Measurements from ENCODE around the gene PTGER1. TPM values are rescaled to one million over a fixed set of nuclear protein-coding genes. Genes with fewer than 3 reads are reported as not detected.
"Not testable (repeated sequence)": the region's sequence is repeated elsewhere in the genome, so short reads cannot be mapped to it uniquely, and the experiment has no call there.

Gene PTGER1
- total and polyA plus RNA-seq, 2 donors, result 1.6 to 4.1 TPM

- Histone ChIP-seq H3K36me3 (ENCODE audit: insufficient read depth) (no peaks in the 10 kb centered on the region), H3K4me1 (ENCODE audit: insufficient read depth) (peaks cover 5% of the 10 kb centered on the region), H3K4me3 (ENCODE audit: low read depth, low read length) (peak overlapping the region; percentile 19), H3K27ac (ENCODE audit: low read depth) (no peak overlapping the region)
- no peak for DNase-seq (ENCODE audit: extremely low spot score)
- WGBS, result 42% methylated on average over 12 of the region's 12 CpGs
Measured at GRCh38 chr19:14474827-14475226, 327 bp downstream of the PTGER1 start.

GRCh38 chr19:14473978-14474578 lies 1.1 kb downstream of the PTGER1 start:
- 45% methylated on average over 53 of the region's 53 CpGs for WGBS
- DNase-seq (ENCODE audit: extremely low spot score), result no peak
- H3K27ac ChIP-seq (ENCODE audit: low read depth), result no peak overlapping the region
- H3K36me3 ChIP-seq (ENCODE audit: insufficient read depth), result no peaks in the 10 kb centered on the region
- peak overlapping the region; percentile 6 for H3K4me3 ChIP-seq (ENCODE audit: low read depth, low read length)
- peaks cover 5% of the 10 kb centered on the region for H3K4me1 ChIP-seq (ENCODE audit: insufficient read depth)

GRCh38 chr19:14473073-14473977 lies 1.8 kb downstream of the PTGER1 start:
- Histone ChIP-seq H3K27ac (ENCODE audit: low read depth) (no peak overlapping the region), H3K4me1 (ENCODE audit: insufficient read depth) (peaks cover 5% of the 10 kb centered on the region), H3K36me3 (ENCODE audit: insufficient read depth) (no peaks in the 10 kb centered on the region), H3K4me3 (ENCODE audit: low read depth, low read length) (peak overlapping the region; percentile 6)
- no peak for DNase-seq (ENCODE audit: extremely low spot score)
- 35% methylated on average over 97 of the region's 97 CpGs for WGBS

GRCh38 chr19:14472202-14472938 lies 2.8 kb downstream of the PTGER1 start:
- peaks cover 2% of the 10 kb centered on the region for H3K36me3 ChIP-seq (ENCODE audit: insufficient read depth)
- DNase-seq (ENCODE audit: extremely low spot score), result no peak
- no peak overlapping the region for H3K27ac ChIP-seq (ENCODE audit: low read depth)
- no peak overlapping the region for H3K4me3 ChIP-seq (ENCODE audit: low read depth, low read length)
- 9% methylated on average over 66 of the region's 66 CpGs for WGBS
- H3K4me1 ChIP-seq (ENCODE audit: insufficient read depth), result peaks cover 5% of the 10 kb centered on the region

- DNase-seq (ENCODE audit: extremely low spot score), result no peak
- no peak overlapping the region for H3K27ac ChIP-seq (ENCODE audit: low read depth)
- 77% methylated on average over 46 of the region's 46 CpGs for WGBS
- no peak overlapping the region for H3K4me3 ChIP-seq (ENCODE audit: low read depth, low read length)
- H3K4me1 ChIP-seq (ENCODE audit: insufficient read depth), result peaks cover 5% of the 10 kb centered on the region
- peaks cover 2% of the 10 kb centered on the region for H3K36me3 ChIP-seq (ENCODE audit: insufficient read depth)
Measured at GRCh38 chr19:14471436-14472187, 3.5 kb downstream of the PTGER1 start.

GRCh38 chr19:14470031-14470876 lies 4.9 kb downstream of the PTGER1 start:
- WGBS, result 83% methylated on average over 32 of the region's 32 CpGs
- Histone ChIP-seq H3K4me1 (ENCODE audit: insufficient read depth) (peaks cover 4% of the 10 kb centered on the region), H3K27ac (ENCODE audit: low read depth) (no peak overlapping the region), H3K4me3 (ENCODE audit: low read depth, low read length) (no peak overlapping the region), H3K36me3 (ENCODE audit: insufficient read depth) (peaks cover 2% of the 10 kb centered on the region)
- DNase-seq (ENCODE audit: extremely low spot score), result no peak

- WGBS, result 76% methylated on average over 9 of the region's 9 CpGs
- Histone ChIP-seq H3K4me3 (ENCODE audit: low read depth, low read length) (no peak overlapping the region), H3K4me1 (ENCODE audit: insufficient read depth) (no peaks in the 10 kb centered on the region), H3K36me3 (ENCODE audit: insufficient read depth) (peaks cover 2% of the 10 kb centered on the region), H3K27ac (ENCODE audit: low read depth) (no peak overlapping the region)
- DNase-seq (ENCODE audit: extremely low spot score), result no peak
Measured at GRCh38 chr19:14467816-14468215, 7.3 kb downstream of the PTGER1 start.

GRCh38 chr19:14467391-14467790 lies 7.8 kb downstream of the PTGER1 start:
- peaks cover 2% of the 10 kb centered on the region for H3K36me3 ChIP-seq (ENCODE audit: insufficient read depth)
- WGBS, result 81% methylated on average over 12 of the region's 12 CpGs

GRCh38 chr19:14463747-14464146 lies 11.4 kb downstream of the PTGER1 start:
- H3K27ac ChIP-seq (ENCODE audit: low read depth), result no peak overlapping the region
- no peak overlapping the region for H3K4me3 ChIP-seq (ENCODE audit: low read depth, low read length)
- no peaks in the 10 kb centered on the region for H3K4me1 ChIP-seq (ENCODE audit: insufficient read depth)
- 96% methylated on average over 21 of the region's 21 CpGs for WGBS
- peaks cover 2% of the 10 kb centered on the region for H3K36me3 ChIP-seq (ENCODE audit: insufficient read depth)
- DNase-seq (ENCODE audit: extremely low spot score), result no peak

More at GRCh38 chr19:14467391-14467790, 7.8 kb downstream of the PTGER1 start:
- Histone ChIP-seq H3K4me3 (ENCODE audit: low read depth, low read length) (no peak overlapping the region), H3K4me1 (ENCODE audit: insufficient read depth) (no peaks in the 10 kb centered on the region), H3K27ac (ENCODE audit: low read depth) (no peak overlapping the region)
- no peak for DNase-seq (ENCODE audit: extremely low spot score)

GRCh38 chr19:14462401-14462800 lies 12.8 kb downstream of the PTGER1 start:
- H3K4me1 ChIP-seq (ENCODE audit: insufficient read depth); H3K36me3 ChIP-seq (ENCODE audit: insufficient read depth); H3K27ac ChIP-seq (ENCODE audit: low read depth); DNase-seq (ENCODE audit: extremely low spot score); H3K4me3 ChIP-seq (ENCODE audit: low read depth, low read length): not testable (repeated sequence)
- 95% methylated on average over 7 of the region's 7 CpGs for WGBS

GRCh38 chr19:14460935-14461334 lies 14.2 kb downstream of the PTGER1 start:
- no peak for DNase-seq (ENCODE audit: extremely low spot score)
- Histone ChIP-seq H3K27ac (ENCODE audit: low read depth) (no peak overlapping the region), H3K4me3 (ENCODE audit: low read depth, low read length) (no peak overlapping the region), H3K4me1 (ENCODE audit: insufficient read depth) (no peaks in the 10 kb centered on the region), H3K36me3 (ENCODE audit: insufficient read depth) (peaks cover 1% of the 10 kb centered on the region)
- 73% methylated on average over 2 of the region's 2 CpGs for WGBS

- 61% methylated on average over 5 of the region's 5 CpGs for WGBS
- DNase-seq (ENCODE audit: extremely low spot score), result no peak
- Histone ChIP-seq H3K4me3 (ENCODE audit: low read depth, low read length) (no peak overlapping the region), H3K4me1 (ENCODE audit: insufficient read depth) (no peaks in the 10 kb centered on the region), H3K36me3 (ENCODE audit: insufficient read depth) (peaks cover 1% of the 10 kb centered on the region), H3K27ac (ENCODE audit: low read depth) (no peak overlapping the region)
Measured at GRCh38 chr19:14459703-14460102, 15.5 kb downstream of the PTGER1 start.

All from urinary bladder (tissue), 4 donors.